DMS 273 treated with DMSO at 0.1 percent for 48 hours (cell line): ENCODE results near the gene SF3B5.
"Not testable (repeated sequence)": the region's sequence is repeated elsewhere in the genome, so short reads cannot be mapped to it uniquely, and the experiment has no call there.

Source experiments
- DNase-seq: peaks from one replicate; lab custom pipeline; 2025; lab: John Stamatoyannopoulos, UW

SF3B5 gene

GRCh38 chr6:144063744-144064401, 31.5 kb downstream of the SF3B5 start:
- DNase-seq = no peak

GRCh38 chr6:144063246-144063743, 32.1 kb downstream of the SF3B5 start:
- no peak for DNase-seq

GRCh38 chr6:144062786-144063185, 32.6 kb downstream of the SF3B5 start:
- DNase-seq = no peak

- no peak for DNase-seq
Observed at GRCh38 chr6:144059139-144059538, 36.2 kb downstream of the SF3B5 start.

GRCh38 chr6:144055121-144055931, 40.0 kb downstream of the SF3B5 start:
- no peak for DNase-seq

- no peak for DNase-seq
Observed at GRCh38 chr6:144053601-144054000, 41.8 kb downstream of the SF3B5 start.

- no peak for DNase-seq
Observed at GRCh38 chr6:144052488-144052887, 42.9 kb downstream of the SF3B5 start.

GRCh38 chr6:144049386-144049785, 46.0 kb downstream of the SF3B5 start:
- no peak for DNase-seq

GRCh38 chr6:144047688-144048087, 47.7 kb downstream of the SF3B5 start:
- no peak for DNase-seq

- DNase-seq = not testable (repeated sequence)
Observed at GRCh38 chr6:144046672-144047071, 48.7 kb downstream of the SF3B5 start.

GRCh38 chr6:144044989-144045388, 50.4 kb downstream of the SF3B5 start:
- not testable (repeated sequence) for DNase-seq
